Gastrocnemius medialis (tissue), 4 donors: ENCODE results near the gene ALOX5AP.

Experiments used
- CTCF ChIP-seq, 5 experiments: fragments of 450-650 bp in 3 of 5; fragments of 200-600 bp in 2 of 5; sonication (generic) in 2 of 5; IDR thresholded peaks in 4 of 5; conservative IDR thresholded peaks in 1 of 5; 1 replicate in 4 of 5; 2 replicates in 1 of 5; pipeline ENCODE4 v1.5.1; 2016 to 2019; ENCODE audit warnings: antibody characterized with exemption in 5 of 5, mild to moderate bottlenecking in 3 of 5, moderate library complexity in 3 of 5
- POLR2A ChIP-seq, 2 donors: fragments of 450-650 bp; IDR thresholded peaks; one replicate each; pipeline ENCODE4 v1.6.1; 2017; ENCODE audit warnings: antibody characterized with exemption in 2 of 2, mild to moderate bottlenecking in 2 of 2, moderate library complexity in 2 of 2

- no peak for TF ChIP-seq CTCF (IDR thresholded peaks at IDR 0.05 in 4 of 5, conservative IDR thresholded peaks at IDR 0.05 in 1 of 5)
- no peak for TF ChIP-seq POLR2A (IDR thresholded peaks at IDR 0.05)
Observed at GRCh38 chr13:30736461-30737320, 1.3 kb downstream of the ALOX5AP start.
